K562 (cell line): ENCODE measurements around the gene UPK3A. TPM values are rescaled to one million over a fixed set of nuclear protein-coding genes. Genes with fewer than 3 reads are reported as not detected.

ENCODE experiments used
- CBX8 ChIP-seq: fragments of 200-600 bp; sonication (generic); IDR thresholded peaks from 2 replicates; pipeline ENCODE4 v1.6.1; 2012; ENCODE audit warnings: borderline replicate concordance, mixed run types, low read depth, mild to moderate bottlenecking, moderate library complexity, mixed read lengths, low read length, control low read depth, inconsistent platforms; ENCODE audit not compliant: poor library complexity, severe bottlenecking; ENCODE audit errors: extremely low read depth
- CREB1 ChIP-seq, 2 experiments: sonication (generic) in 1 of 2; formaldehyde crosslinking in 1 of 2; IDR thresholded peaks; 2 replicates each; pipeline versions ENCODE4 v1.6.1 to v1.8.0; 2012 to 2022; ENCODE audit warnings: inconsistent platforms in 1 of 2, mild to moderate bottlenecking in 1 of 2, missing genetic modification reagents in 1 of 2, moderate library complexity in 1 of 2
- DIDO1 ChIP-seq: fragments of 450-650 bp; IDR thresholded peaks from 2 replicates; pipeline ENCODE4 v1.6.1; 2016; ENCODE audit warnings: low read depth, missing biosample characterization, missing genetic modification characterization
- EP300 ChIP-seq: IDR thresholded peaks from 2 replicates; pipeline ENCODE4 v1.6.1; 2012; ENCODE audit warnings: low read length, improper control_type of control experiment
- HCFC1 ChIP-seq: IDR thresholded peaks from 2 replicates; pipeline ENCODE4 v1.6.1; 2012; ENCODE audit warnings: low read depth, low read length, improper control_type of control experiment
- HIVEP1 ChIP-seq: fragments of 250-450 bp; sonication (Bioruptor Pico); IDR thresholded peaks from 2 replicates; pipeline ENCODE4 v1.4.0; 2020; ENCODE audit warnings: mild to moderate bottlenecking
- MAZ ChIP-seq, 2 experiments: fragments of 450-650 bp in 1 of 2; sonication (generic) in 1 of 2; formaldehyde crosslinking; IDR thresholded peaks in 1 of 2; conservative IDR thresholded peaks in 1 of 2; 2 replicates each; pipeline versions ENCODE4 v1.4.0 to v1.5.0; 2020; ENCODE audit warnings: mild to moderate bottlenecking in 1 of 2, missing genetic modification reagents in 1 of 2
- SIRT6 ChIP-seq: IDR thresholded peaks from one replicate; pipeline ENCODE4 v1.6.1; 2012; ENCODE audit warnings: low read depth, mild to moderate bottlenecking, control low read depth, inconsistent platforms, low read length, moderate library complexity
- WHSC1 ChIP-seq: IDR thresholded peaks from one replicate; pipeline ENCODE4 v1.6.1; 2012; ENCODE audit warnings: low read length, control low read depth, inconsistent platforms
- YY1 ChIP-seq, 3 experiments: IDR thresholded peaks; 2 replicates each; pipeline ENCODE4 v1.6.1; 2011; ENCODE audit warnings: low read length in 2 of 3, mild to moderate bottlenecking in 2 of 3, moderate library complexity in 2 of 3, borderline replicate concordance in 1 of 3, control low read depth in 1 of 3, low read depth in 1 of 3; ENCODE audit not compliant: insufficient read depth in 3 of 3, insufficient replicate concordance in 2 of 3, control insufficient read depth in 1 of 3, insufficient read length in 1 of 3; ENCODE audit errors: extremely low read depth in 1 of 3
- ZNF12 ChIP-seq: sonication (generic); formaldehyde crosslinking; IDR thresholded peaks from 2 replicates; pipeline ENCODE4 v1.4.0; 2020; ENCODE audit warnings: mild to moderate bottlenecking, missing genetic modification reagents
- ZNF146 ChIP-seq: IDR thresholded peaks from one replicate; pipeline ENCODE4 v1.6.1; 2018; ENCODE audit warnings: missing compliant biosample characterization; ENCODE audit not compliant: unreplicated experiment
- ZNF217 ChIP-seq: sonication (generic); formaldehyde crosslinking; IDR thresholded peaks from 2 replicates; pipeline ENCODE4 v1.8.0; 2022; ENCODE audit warnings: mild to moderate bottlenecking, missing genetic modification reagents
- polyA plus RNA-seq, 8 experiments: library from polyadenylated mRNA; depleted of rRNA in 4 of 8; stranded (reverse) in 5 of 8; unstranded in 3 of 8; fragments of >200 nt; fragmentation: Nextera tagmentation in 2 of 8; fragmentation: Illumina TruSeq in 1 of 8; extraction: Ambion mirVana in 2 of 8; extraction: Trizol in 1 of 8; gene quantifications; 2 replicates each; pipeline versions ENCODE4 v1.2.1 to v1.2.3, GENCODE V29; 2011 to 2014; ENCODE audit warnings: inconsistent platforms in 1 of 8, missing spikeins in 1 of 8
- total RNA-seq, 7 experiments: library from RNA; depleted of rRNA in 6 of 7; stranded (reverse); fragments of >200 nt in 6 of 7; fragmentation: Illumina TruSeq in 2 of 7; extraction: Trizol in 2 of 7; gene quantifications; 2 replicates each; pipeline versions ENCODE4 v1.2.1 to v1.2.3, GENCODE V29; 2011 to 2021; ENCODE audit warnings: low replicate concordance in 1 of 7
- TF ChIP-seq, protein P1 (sequence below): sonication (generic); formaldehyde crosslinking; IDR thresholded peaks from 2 replicates; pipeline ENCODE4 v1.8.1; 2023; ENCODE audit warnings: mild to moderate bottlenecking, missing genetic modification reagents
- TF ChIP-seq, protein P2 (sequence below): sonication (generic); formaldehyde crosslinking; IDR thresholded peaks from 2 replicates; pipeline ENCODE4 v1.8.0; 2023; ENCODE audit warnings: missing genetic modification reagents, mild to moderate bottlenecking, borderline replicate concordance
- TF ChIP-seq, protein P3 (sequence below): fragments of 450-650 bp; formaldehyde crosslinking; IDR thresholded peaks from 2 replicates; pipeline ENCODE4 v1.4.0; 2020; ENCODE audit warnings: mild to moderate bottlenecking, moderate library complexity

UPK3A gene
- total and polyA plus RNA-seq, 9 of the 15 experiments (the other 6 are each of a cell fraction or from before 2014, with no cell fraction given) = not detected

DNA sequence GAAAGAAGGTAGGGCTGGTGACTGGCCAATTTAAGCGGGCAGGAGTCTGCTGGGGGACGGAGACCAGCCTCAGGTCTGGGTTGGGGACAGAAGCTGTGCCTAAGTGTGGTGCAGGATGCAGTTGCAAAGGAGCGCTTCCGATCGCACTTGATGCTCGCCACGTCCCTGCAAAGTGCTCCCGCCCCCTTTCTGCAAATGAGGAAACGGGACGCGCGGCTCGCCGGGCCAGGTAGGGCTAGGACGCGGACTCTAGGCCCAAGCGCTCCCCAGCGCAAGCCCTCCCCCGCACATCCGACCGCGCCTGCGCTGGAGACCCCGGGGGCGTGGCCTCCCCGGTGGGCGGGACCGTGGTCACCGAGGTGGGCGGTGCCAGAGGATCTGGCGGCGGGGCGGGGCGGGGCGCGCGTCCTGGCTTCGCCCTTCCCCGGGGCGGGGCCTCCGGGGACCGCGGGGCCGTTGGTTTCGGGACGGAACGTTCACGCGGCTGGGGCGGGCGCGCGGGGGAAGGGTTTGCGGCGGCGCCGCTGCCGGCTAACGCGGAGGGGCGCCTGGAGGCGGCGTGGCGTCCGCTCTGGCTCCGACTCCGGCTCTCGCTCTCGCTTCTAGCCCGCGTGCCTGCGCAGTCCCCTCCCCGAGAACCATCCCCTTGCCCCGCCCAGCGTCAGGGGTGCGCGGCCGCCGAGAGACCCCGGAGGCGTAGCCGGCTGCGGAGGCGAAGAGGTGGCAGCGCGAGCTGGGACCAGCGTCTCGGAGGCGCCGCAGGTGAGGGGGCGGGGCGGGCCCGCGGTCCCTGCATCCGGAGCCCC lies 24.9 kb downstream of the UPK3A start, which contains the start of gene FAM118A (continued):
- TF ChIP-seq, protein P1, sequence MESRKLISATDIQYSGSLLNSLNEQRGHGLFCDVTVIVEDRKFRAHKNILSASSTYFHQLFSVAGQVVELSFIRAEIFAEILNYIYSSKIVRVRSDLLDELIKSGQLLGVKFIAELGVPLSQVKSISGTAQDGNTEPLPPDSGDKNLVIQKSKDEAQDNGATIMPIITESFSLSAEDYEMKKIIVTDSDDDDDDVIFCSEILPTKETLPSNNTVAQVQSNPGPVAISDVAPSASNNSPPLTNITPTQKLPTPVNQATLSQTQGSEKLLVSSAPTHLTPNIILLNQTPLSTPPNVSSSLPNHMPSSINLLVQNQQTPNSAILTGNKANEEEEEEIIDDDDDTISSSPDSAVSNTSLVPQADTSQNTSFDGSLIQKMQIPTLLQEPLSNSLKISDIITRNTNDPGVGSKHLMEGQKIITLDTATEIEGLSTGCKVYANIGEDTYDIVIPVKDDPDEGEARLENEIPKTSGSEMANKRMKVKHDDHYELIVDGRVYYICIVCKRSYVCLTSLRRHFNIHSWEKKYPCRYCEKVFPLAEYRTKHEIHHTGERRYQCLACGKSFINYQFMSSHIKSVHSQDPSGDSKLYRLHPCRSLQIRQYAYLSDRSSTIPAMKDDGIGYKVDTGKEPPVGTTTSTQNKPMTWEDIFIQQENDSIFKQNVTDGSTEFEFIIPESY (CRISPR knock-in tag) = no peak
- TF ChIP-seq SIRT6 (no peak), MAZ (CRISPR knock-in tag; conservative IDR thresholded peaks at IDR 0.05 in 1 of 2, IDR thresholded peaks at IDR 0.05 in 1 of 2) (peak; percentile 76 to 80; a peak in 3 of 4 replicates), HCFC1 (peak; percentile 73), ZNF146 (CRISPR knock-in tag) (no peak), HIVEP1 (CRISPR knock-in tag) (no peak), CBX8 (no peak), CREB1 (IDR thresholded peaks at IDR 0.05) (no peak), CREB1 (CRISPR knock-in tag; IDR thresholded peaks at IDR 0.05) (peak; percentile 44), ZNF217 (CRISPR knock-in tag) (no peak), YY1 (IDR thresholded peaks at IDR 0.05; ENCODE audit: borderline replicate concordance in 1 of 3, control insufficient read depth in 1 of 3, extremely low read depth in 1 of 3, insufficient read depth in 3 of 3, insufficient read length in 1 of 3, insufficient replicate concordance in 2 of 3, low read depth in 1 of 3, low read length in 2 of 3) (peak in 2 of 3 experiments; percentile 68 to 69), EP300 (no peak), DIDO1 (tag) (no peak), ZNF12 (CRISPR knock-in tag) (no peak), WHSC1 (no peak)
- TF ChIP-seq, protein P2, sequence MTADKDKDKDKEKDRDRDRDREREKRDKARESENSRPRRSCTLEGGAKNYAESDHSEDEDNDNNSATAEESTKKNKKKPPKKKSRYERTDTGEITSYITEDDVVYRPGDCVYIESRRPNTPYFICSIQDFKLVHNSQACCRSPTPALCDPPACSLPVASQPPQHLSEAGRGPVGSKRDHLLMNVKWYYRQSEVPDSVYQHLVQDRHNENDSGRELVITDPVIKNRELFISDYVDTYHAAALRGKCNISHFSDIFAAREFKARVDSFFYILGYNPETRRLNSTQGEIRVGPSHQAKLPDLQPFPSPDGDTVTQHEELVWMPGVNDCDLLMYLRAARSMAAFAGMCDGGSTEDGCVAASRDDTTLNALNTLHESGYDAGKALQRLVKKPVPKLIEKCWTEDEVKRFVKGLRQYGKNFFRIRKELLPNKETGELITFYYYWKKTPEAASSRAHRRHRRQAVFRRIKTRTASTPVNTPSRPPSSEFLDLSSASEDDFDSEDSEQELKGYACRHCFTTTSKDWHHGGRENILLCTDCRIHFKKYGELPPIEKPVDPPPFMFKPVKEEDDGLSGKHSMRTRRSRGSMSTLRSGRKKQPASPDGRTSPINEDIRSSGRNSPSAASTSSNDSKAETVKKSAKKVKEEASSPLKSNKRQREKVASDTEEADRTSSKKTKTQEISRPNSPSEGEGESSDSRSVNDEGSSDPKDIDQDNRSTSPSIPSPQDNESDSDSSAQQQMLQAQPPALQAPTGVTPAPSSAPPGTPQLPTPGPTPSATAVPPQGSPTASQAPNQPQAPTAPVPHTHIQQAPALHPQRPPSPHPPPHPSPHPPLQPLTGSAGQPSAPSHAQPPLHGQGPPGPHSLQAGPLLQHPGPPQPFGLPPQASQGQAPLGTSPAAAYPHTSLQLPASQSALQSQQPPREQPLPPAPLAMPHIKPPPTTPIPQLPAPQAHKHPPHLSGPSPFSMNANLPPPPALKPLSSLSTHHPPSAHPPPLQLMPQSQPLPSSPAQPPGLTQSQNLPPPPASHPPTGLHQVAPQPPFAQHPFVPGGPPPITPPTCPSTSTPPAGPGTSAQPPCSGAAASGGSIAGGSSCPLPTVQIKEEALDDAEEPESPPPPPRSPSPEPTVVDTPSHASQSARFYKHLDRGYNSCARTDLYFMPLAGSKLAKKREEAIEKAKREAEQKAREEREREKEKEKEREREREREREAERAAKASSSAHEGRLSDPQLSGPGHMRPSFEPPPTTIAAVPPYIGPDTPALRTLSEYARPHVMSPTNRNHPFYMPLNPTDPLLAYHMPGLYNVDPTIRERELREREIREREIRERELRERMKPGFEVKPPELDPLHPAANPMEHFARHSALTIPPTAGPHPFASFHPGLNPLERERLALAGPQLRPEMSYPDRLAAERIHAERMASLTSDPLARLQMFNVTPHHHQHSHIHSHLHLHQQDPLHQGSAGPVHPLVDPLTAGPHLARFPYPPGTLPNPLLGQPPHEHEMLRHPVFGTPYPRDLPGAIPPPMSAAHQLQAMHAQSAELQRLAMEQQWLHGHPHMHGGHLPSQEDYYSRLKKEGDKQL (CRISPR knock-in tag) = no peak
- TF ChIP-seq, protein P3, sequence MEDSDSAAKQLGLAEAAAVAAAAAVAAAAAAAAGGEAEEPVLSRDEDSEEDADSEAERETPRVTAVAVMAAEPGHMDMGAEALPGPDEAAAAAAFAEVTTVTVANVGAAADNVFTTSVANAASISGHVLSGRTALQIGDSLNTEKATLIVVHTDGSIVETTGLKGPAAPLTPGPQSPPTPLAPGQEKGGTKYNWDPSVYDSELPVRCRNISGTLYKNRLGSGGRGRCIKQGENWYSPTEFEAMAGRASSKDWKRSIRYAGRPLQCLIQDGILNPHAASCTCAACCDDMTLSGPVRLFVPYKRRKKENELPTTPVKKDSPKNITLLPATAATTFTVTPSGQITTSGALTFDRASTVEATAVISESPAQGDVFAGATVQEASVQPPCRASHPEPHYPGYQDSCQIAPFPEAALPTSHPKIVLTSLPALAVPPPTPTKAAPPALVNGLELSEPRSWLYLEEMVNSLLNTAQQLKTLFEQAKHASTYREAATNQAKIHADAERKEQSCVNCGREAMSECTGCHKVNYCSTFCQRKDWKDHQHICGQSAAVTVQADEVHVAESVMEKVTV (CRISPR knock-in tag) = no peak
